H9 (cell line): ENCODE results near the gene RB1. TPM values are rescaled to one million over a fixed set of nuclear protein-coding genes. Genes with fewer than 3 reads are reported as not detected.

ENCODE experiments used
- DNase-seq: peaks from one replicate; pipeline ENCODE4 v3.0.0-alpha.2; 2017
- H2AFZ ChIP-seq: one replicate; pipeline ENCODE4 v1.6.1; 2013; ENCODE audit warnings: mild to moderate bottlenecking, low read length, control low read depth, moderate library complexity
- H2AK5ac ChIP-seq: 2 replicates; pipeline ENCODE4 v1.6.1; 2013; ENCODE audit warnings: low read length, control low read depth, mixed read lengths; ENCODE audit not compliant: insufficient read length
- H2BK120ac ChIP-seq: one replicate; pipeline ENCODE4 v1.6.1; 2013; ENCODE audit warnings: low read depth, mild to moderate bottlenecking, low read length, control low read depth, inconsistent platforms; ENCODE audit not compliant: poor library complexity, severe bottlenecking
- H2BK12ac ChIP-seq: 2 replicates; pipeline ENCODE4 v1.6.1; 2013; ENCODE audit warnings: low read length, control low read depth, mixed read lengths, low read depth; ENCODE audit not compliant: insufficient read length
- H2BK15ac ChIP-seq: 2 replicates; pipeline ENCODE4 v1.6.1; 2013; ENCODE audit warnings: low read depth, low read length, control low read depth
- H2BK20ac ChIP-seq: one replicate; pipeline ENCODE4 v1.6.1; 2013; ENCODE audit warnings: low read depth, mild to moderate bottlenecking, low read length, control low read depth, inconsistent platforms; ENCODE audit not compliant: poor library complexity, severe bottlenecking
- H2BK5ac ChIP-seq: 2 replicates; pipeline ENCODE4 v1.6.1; 2013; ENCODE audit warnings: low read length, control low read depth, mixed read lengths; ENCODE audit not compliant: insufficient read length
- H3K14ac ChIP-seq: 2 replicates; pipeline ENCODE4 v1.6.1; 2013; ENCODE audit warnings: low read length, control low read depth; ENCODE audit not compliant: insufficient read depth
- H3K18ac ChIP-seq: 2 replicates; pipeline ENCODE4 v1.6.1; 2013; ENCODE audit warnings: low read depth, mild to moderate bottlenecking, mixed read lengths, low read length, control low read depth; ENCODE audit not compliant: insufficient read length
- H3K23ac ChIP-seq: 2 replicates; pipeline ENCODE4 v1.6.1; 2013; ENCODE audit warnings: low read length, control low read depth, mixed read lengths, low read depth; ENCODE audit not compliant: insufficient read length
- H3K23me2 ChIP-seq: 2 replicates; pipeline ENCODE4 v1.6.1; 2013; ENCODE audit warnings: low read depth, mild to moderate bottlenecking, mixed read lengths, low read length, control low read depth; ENCODE audit not compliant: insufficient read length, poor library complexity, severe bottlenecking
- H3K27ac ChIP-seq: 2 replicates; pipeline ENCODE4 v1.5.1; 2013; ENCODE audit warnings: low read length, control low read depth, mixed read lengths, low read depth; ENCODE audit not compliant: insufficient read length
- H3K27me3 ChIP-seq: 2 replicates; pipeline ENCODE4 v1.6.1; 2013; ENCODE audit warnings: low read length, control low read depth, inconsistent platforms; ENCODE audit not compliant: insufficient read depth
- H3K4ac ChIP-seq: 2 replicates; pipeline ENCODE4 v1.6.1; 2013; ENCODE audit warnings: low read depth, mild to moderate bottlenecking, control low read depth, inconsistent platforms, low read length, moderate library complexity
- H3K4me1 ChIP-seq: 2 replicates; pipeline ENCODE4 v1.6.1; 2013; ENCODE audit warnings: low read length, control low read depth, inconsistent platforms; ENCODE audit not compliant: insufficient read depth
- H3K4me2 ChIP-seq: 2 replicates; pipeline ENCODE4 v1.6.1; 2013; ENCODE audit warnings: low read length, control low read depth, mixed read lengths; ENCODE audit not compliant: insufficient read length, insufficient read depth
- H3K56ac ChIP-seq: 2 replicates; pipeline ENCODE4 v1.6.1; 2013; ENCODE audit warnings: low read depth, mild to moderate bottlenecking, mixed read lengths, low read length, control low read depth; ENCODE audit not compliant: insufficient read length
- H3K79me1 ChIP-seq: 2 replicates; pipeline ENCODE4 v1.6.1; 2013; ENCODE audit warnings: low read depth, mild to moderate bottlenecking, moderate library complexity, low read length, control low read depth, inconsistent platforms; ENCODE audit not compliant: insufficient read depth, poor library complexity, severe bottlenecking
- H3K79me2 ChIP-seq: 2 replicates; pipeline ENCODE4 v1.6.1; 2013; ENCODE audit warnings: low read length, control low read depth, inconsistent platforms; ENCODE audit not compliant: insufficient read depth
- H3K9ac ChIP-seq: 2 replicates; pipeline ENCODE4 v1.6.1; 2013; ENCODE audit warnings: low read length, control low read depth, mixed read lengths; ENCODE audit not compliant: insufficient read length; ENCODE audit errors: extremely low read depth
- H3K9me3 ChIP-seq: one replicate; pipeline ENCODE4 v1.6.1; 2013; ENCODE audit warnings: low read depth, low read length, inconsistent platforms; ENCODE audit not compliant: control insufficient read depth
- H3T11ph ChIP-seq: one replicate; pipeline ENCODE4 v1.6.1; 2013; ENCODE audit warnings: mild to moderate bottlenecking, low read length, control low read depth, inconsistent platforms
- H4K20me1 ChIP-seq: one replicate; pipeline ENCODE4 v1.6.1; 2013; ENCODE audit not compliant: control insufficient read depth, insufficient read length, insufficient read depth
- H4K5ac ChIP-seq: 2 replicates; pipeline ENCODE4 v1.6.1; 2013; ENCODE audit warnings: low read depth, mild to moderate bottlenecking, mixed read lengths, low read length, control low read depth; ENCODE audit not compliant: insufficient read length
- H4K8ac ChIP-seq: replicated peaks from 2 replicates; pipeline ENCODE4 v1.6.1; 2013; ENCODE audit warnings: low read length, control low read depth, mixed read lengths, low read depth; ENCODE audit not compliant: insufficient read length
- H4K91ac ChIP-seq: 2 replicates; pipeline ENCODE4 v1.6.1; 2013; ENCODE audit warnings: low read depth, mild to moderate bottlenecking, moderate library complexity, mixed read lengths, low read length, control low read depth; ENCODE audit not compliant: insufficient read length
- H3K27ac Mint-ChIP-seq, 3 experiments: 2 replicates in 2 of 3; 3 replicates in 1 of 3; pipeline ENCODE4 v1.8.0; 2020 to 2021; ENCODE audit warnings: mixed read lengths in 3 of 3, mild to moderate bottlenecking in 1 of 3, moderate library complexity in 1 of 3
- H3K27me3 Mint-ChIP-seq: 2 replicates; pipeline ENCODE4 v1.8.0; 2021; ENCODE audit warnings: low read depth, mild to moderate bottlenecking, moderate library complexity, mixed read lengths
- H3K36me3 Mint-ChIP-seq, 3 experiments: 2 replicates in 2 of 3; 3 replicates in 1 of 3; pipeline ENCODE4 v1.8.0; 2020 to 2021; ENCODE audit warnings: low read depth in 3 of 3, mixed read lengths in 3 of 3; ENCODE audit not compliant: insufficient read depth in 1 of 3
- H3K4me1 Mint-ChIP-seq, 2 experiments: 2 replicates each; pipeline ENCODE4 v1.8.0; 2020; ENCODE audit warnings: mixed read lengths in 2 of 2
- H3K4me3 Mint-ChIP-seq, 2 experiments: 2 replicates in 1 of 2; 3 replicates in 1 of 2; pipeline ENCODE4 v1.8.0; 2020 to 2021; ENCODE audit warnings: mild to moderate bottlenecking in 2 of 2, mixed read lengths in 2 of 2, moderate library complexity in 1 of 2
- H3K9me3 Mint-ChIP-seq, 2 experiments: 2 replicates in 1 of 2; 3 replicates in 1 of 2; pipeline ENCODE4 v1.8.0; 2020; ENCODE audit warnings: mild to moderate bottlenecking in 2 of 2, mixed read lengths in 2 of 2, moderate library complexity in 1 of 2
- CTCF ChIP-seq: fragments of 200-600 bp; sonication (generic); conservative IDR thresholded peaks from 3 replicates; pipeline ENCODE4 v1.8.0; 2021; ENCODE audit warnings: antibody characterized with exemption, mild to moderate bottlenecking
- WGBS: extraction: QIAGEN DNeasy Blood & Tissue Kit; methylation state at CpG from one replicate; pipeline ENCODE4 v1.1.7; 2013; ENCODE audit warnings: missing lambda C conversion rate, low lambda C conversion rate, mixed read lengths; ENCODE audit not compliant: insufficient read length; ENCODE audit errors: extremely low coverage; 5-methylcytosine and 5-hydroxymethylcytosine counted together
- total RNA-seq: library from RNA; stranded (reverse); gene quantifications from 2 replicates; pipeline ENCODE4 v1.2.1, GENCODE V29; 2021

The RB1 gene
- total RNA-seq, 1 experiment from 2014 or later = 20.5 TPM

- no peak overlapping the region for H3K27ac Mint-ChIP-seq
- no peak for TF ChIP-seq CTCF
- H4K20me1 ChIP-seq = no peaks in the 10 kb centered on the region
These were observed 189.7 kb downstream of the RB1 start for GRCh38 chr13:48493066-48493765.

More at GRCh38 chr13:48493066-48493765, 189.7 kb downstream of the RB1 start:
- Histone ChIP-seq H2BK15ac (no peak overlapping the region), H3K4me2 (no peak overlapping the region), H4K8ac (no peak overlapping the region), H4K91ac (no peak overlapping the region), H3K23me2 (no peaks in the 10 kb centered on the region), H3K18ac (no peak overlapping the region), H3K27ac (no peak overlapping the region), H3K79me1 (no peaks in the 10 kb centered on the region), H3K27me3 (no peaks in the 10 kb centered on the region), H3K4me1 (peaks cover 3% of the 10 kb centered on the region), H3K4ac (no peak overlapping the region), H3T11ph (no peak overlapping the region), H3K9ac (no peak overlapping the region), H2BK120ac (no peak overlapping the region), H3K56ac (no peak overlapping the region), H3K9me3 (no peaks in the 10 kb centered on the region), H2BK5ac (no peak overlapping the region), H3K14ac (no peak overlapping the region), H2BK20ac (no peak overlapping the region), H3K23ac (no peak overlapping the region), H2AK5ac (no peak overlapping the region), H4K5ac (no peak overlapping the region), H3K79me2 (no peaks in the 10 kb centered on the region), H2AFZ (no peak overlapping the region), H2BK12ac (no peak overlapping the region)
- Mint-ChIP-seq H3K9me3 (peaks cover 0 to under 1% of the 10 kb centered on the region in 2 experiments; a peak in 2 of 5 replicates), H3K36me3 (peaks cover 5 to 17% (median 9%) of the 10 kb centered on the region in 3 experiments; a peak in 6 of 7 replicates), H3K27me3 (no peaks in the 10 kb centered on the region), H3K4me3 (no peak overlapping the region), H3K4me1 (peaks cover 10 to 14% of the 10 kb centered on the region in 2 experiments)
- WGBS = no CpG with 5 or more reads among the region's 4 CpGs
- DNase-seq = no peak
